GM19397 (cell line): Measurements from ENCODE around the gene STAU1.
"Not testable (repeated sequence)": the region's sequence is repeated elsewhere in the genome, so short reads cannot be mapped to it uniquely, and the experiment has no call there.

Source experiments
- ATAC-seq: cut with Tn5 transposase; IDR thresholded peaks from one replicate; pipeline ENCODE4 v1.9.1; 2021; ENCODE audit warnings: mild to moderate bottlenecking, moderate library complexity; ENCODE audit not compliant: unreplicated experiment

The STAU1 gene, protein sequence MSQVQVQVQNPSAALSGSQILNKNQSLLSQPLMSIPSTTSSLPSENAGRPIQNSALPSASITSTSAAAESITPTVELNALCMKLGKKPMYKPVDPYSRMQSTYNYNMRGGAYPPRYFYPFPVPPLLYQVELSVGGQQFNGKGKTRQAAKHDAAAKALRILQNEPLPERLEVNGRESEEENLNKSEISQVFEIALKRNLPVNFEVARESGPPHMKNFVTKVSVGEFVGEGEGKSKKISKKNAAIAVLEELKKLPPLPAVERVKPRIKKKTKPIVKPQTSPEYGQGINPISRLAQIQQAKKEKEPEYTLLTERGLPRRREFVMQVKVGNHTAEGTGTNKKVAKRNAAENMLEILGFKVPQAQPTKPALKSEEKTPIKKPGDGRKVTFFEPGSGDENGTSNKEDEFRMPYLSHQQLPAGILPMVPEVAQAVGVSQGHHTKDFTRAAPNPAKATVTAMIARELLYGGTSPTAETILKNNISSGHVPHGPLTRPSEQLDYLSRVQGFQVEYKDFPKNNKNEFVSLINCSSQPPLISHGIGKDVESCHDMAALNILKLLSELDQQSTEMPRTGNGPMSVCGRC

GRCh38 chr20:49187851-49188641, at the start of gene STAU1:
TSS of gene STAU1 (minus strand) at chr20:49188334. CDS start at chr20:49166201, 22,133 bp downstream.
- ATAC-seq, result peak; percentile 90

DNA sequence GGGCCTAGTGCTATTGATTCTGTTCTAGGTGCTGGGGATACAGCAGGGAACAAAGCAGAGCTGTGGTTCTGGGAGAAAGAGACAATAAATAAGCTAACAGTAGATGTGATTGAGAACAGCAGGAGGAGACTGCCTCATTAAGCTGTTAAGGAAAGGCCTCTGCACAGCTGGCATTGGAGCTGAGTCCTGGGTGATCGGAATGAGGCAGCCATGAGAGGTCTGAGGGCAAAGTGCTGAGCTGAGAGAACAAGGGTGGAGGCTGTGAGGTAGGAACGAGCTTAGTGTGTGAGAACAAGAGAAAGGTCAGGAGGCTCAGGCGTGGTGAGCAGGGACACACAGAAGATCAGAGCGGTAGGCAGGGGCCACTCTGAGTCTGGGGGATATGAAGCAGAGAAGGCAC, 49.4 kb upstream of the STAU1 start:
- no peak for ATAC-seq

GRCh38 chr20:49236301-49236700, 48.2 kb upstream of the STAU1 start:
- ATAC-seq, result no peak

GRCh38 chr20:49234831-49235230, 46.7 kb upstream of the STAU1 start:
- no peak for ATAC-seq

- ATAC-seq, result no peak
Measured at GRCh38 chr20:49233226-49233625, 45.1 kb upstream of the STAU1 start.

GRCh38 chr20:49231471-49231870, 43.3 kb upstream of the STAU1 start:
- no peak for ATAC-seq

- ATAC-seq, result no peak
Measured at GRCh38 chr20:49230561-49231133, 42.5 kb upstream of the STAU1 start.

DNA sequence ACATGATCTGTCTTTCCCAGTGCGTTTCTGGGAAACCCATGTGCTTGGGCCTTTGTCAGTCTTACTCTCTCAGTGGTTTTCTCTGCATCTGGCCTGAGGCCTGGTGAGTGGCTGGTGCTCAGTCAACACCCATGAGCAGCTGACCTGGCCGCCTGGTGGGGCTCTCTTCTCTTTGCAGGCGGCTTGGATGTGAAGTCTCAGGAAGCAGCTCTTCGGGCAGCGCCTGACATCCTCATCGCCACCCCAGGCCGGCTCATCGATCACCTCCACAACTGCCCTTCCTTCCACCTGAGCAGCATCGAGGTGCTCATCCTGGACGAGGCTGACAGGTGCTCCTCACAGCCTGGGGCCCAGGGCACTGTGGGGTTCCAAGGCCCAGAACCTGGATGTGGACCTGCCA, 41.9 kb upstream of the STAU1 start:
- no peak for ATAC-seq

GRCh38 chr20:49229381-49229780, 41.2 kb upstream of the STAU1 start:
- no peak for ATAC-seq

- no peak for ATAC-seq
Measured at GRCh38 chr20:49228676-49229075, 40.5 kb upstream of the STAU1 start.

DNA sequence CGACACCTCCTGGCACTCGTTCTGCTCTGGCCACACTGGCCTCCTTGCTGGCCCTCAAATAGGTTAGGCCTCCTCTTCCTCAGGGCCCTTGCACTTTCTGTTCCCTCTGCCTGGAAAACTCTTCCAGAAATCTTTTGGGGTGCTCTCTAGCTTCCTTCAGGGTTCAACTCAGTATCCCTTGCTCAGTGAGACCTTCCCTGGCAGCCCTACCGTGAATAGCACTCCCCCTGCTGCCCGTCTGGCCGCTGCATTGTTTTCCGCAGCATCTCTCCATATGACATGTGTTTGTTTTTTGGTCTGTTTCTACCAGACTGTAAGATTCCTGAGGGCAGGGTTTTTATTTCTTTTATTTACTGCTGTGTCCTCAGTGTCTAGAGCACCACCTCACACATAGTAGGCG, 37.8 kb upstream of the STAU1 start:
- no peak for ATAC-seq

- ATAC-seq, result peak; percentile 7
Measured at GRCh38 chr20:49219924-49220831, 32.0 kb upstream of the STAU1 start.

DNA sequence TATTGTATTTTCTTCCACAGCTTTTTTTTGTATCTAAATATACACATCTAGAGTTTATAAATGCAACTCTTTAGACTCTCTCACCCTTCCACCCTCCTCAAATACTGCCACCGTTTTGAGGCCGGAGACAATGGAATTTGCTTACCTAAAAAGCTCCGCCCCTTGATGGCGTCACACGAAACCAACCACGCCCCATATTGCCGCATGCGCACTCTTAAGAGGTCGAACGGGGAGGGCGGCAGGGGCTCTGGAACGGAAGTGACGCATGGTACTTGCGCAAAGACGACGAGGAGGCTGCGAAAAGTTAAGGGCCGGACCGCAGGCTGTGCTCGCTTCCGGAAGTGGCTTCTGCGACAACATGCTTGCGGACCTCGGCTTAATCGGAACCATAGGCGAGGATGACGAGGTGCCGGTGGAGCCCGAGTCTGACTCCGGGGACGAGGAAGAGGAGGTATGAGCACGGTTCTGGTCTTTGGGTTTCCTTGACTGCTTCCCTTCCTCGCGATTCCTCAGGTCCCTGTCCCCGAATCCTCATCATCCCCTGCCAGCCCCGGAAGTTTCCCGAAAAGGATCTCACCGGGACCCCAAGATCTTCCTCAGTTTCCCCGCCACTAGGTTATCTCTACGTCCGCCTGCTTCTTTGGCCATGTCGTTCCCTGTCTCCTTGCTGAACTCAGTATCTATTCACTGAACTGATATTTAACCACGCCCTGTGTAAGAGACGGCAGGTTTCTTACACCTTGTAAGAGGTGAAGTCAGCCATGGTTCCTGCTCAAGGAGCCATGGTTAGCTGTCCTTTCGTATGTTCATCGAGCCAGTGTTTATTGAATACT, 31.2 kb upstream of the STAU1 start, which contains the start of gene DDX27:
Gene DDX27 (plus strand): TSS at position 326 of the 833 bp plus-strand sequence. CDS start 33 bp downstream, at position 359.
- peak; percentile 95 for ATAC-seq

DNA sequence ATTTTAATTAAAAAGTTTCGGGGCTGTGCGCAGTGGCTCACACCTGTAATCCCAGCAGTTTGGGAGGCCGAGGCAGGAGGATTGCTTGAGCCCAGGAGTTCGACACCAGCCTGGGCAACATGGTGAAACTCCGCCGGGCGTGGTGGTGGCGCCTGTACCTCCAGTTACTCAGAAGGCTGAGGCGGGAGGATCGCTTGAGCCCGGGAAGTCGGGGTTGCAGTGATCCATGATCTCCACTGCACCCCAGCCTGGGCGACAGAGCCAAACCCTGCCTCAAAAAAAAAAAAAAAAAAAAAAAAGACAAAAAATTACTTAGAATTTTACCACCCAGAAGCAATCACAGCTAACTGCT, 30.6 kb upstream of the STAU1 start:
- ATAC-seq, result not testable (repeated sequence)

- no peak for ATAC-seq
Measured at GRCh38 chr20:49216991-49217578, 29.0 kb upstream of the STAU1 start.

GRCh38 chr20:49215232-49215631, 27.1 kb upstream of the STAU1 start:
- ATAC-seq, result no peak

- ATAC-seq, result no peak
Measured at GRCh38 chr20:49214571-49214970, 26.4 kb upstream of the STAU1 start.

- ATAC-seq, result no peak
Measured at GRCh38 chr20:49210757-49211110, 22.6 kb upstream of the STAU1 start.

GRCh38 chr20:49210101-49210756, 22.1 kb upstream of the STAU1 start:
- no peak for ATAC-seq
